Mucosa of stomach (tissue), 1 donor: ENCODE measurements around the gene AP1M2.

ENCODE experiments used
- H3K27me3 ChIP-seq: one replicate; pipeline ENCODE4 v1.7.0; 2013; ENCODE audit warnings: mild to moderate bottlenecking, low read length; ENCODE audit not compliant: control insufficient read depth, insufficient read depth
- H3K36me3 ChIP-seq: one replicate; pipeline ENCODE4 v1.7.0; 2013; ENCODE audit warnings: low read length; ENCODE audit not compliant: control insufficient read depth, insufficient read depth
- H3K4me1 ChIP-seq: one replicate; pipeline ENCODE4 v1.7.0; 2013; ENCODE audit warnings: mild to moderate bottlenecking, low read length; ENCODE audit not compliant: control insufficient read depth, insufficient read depth
- H3K4me3 ChIP-seq: one replicate; pipeline ENCODE4 v1.7.0; 2013; ENCODE audit warnings: low read length
- H3K9ac ChIP-seq: one replicate; pipeline ENCODE4 v1.7.0; 2013; ENCODE audit warnings: mild to moderate bottlenecking, low read length, moderate library complexity
- H3K9me3 ChIP-seq: one replicate; pipeline ENCODE4 v1.7.0; 2013; ENCODE audit warnings: mild to moderate bottlenecking, low read length, moderate library complexity; ENCODE audit not compliant: control insufficient read depth
- donor health status: Pancreatic carcinoma.

AP1M2 gene

GRCh38 chr19:10587022-10587838, at the start of gene AP1M2:
TSS of gene AP1M2 (minus strand) at chr19:10587312. CDS start at chr19:10587231, 81 bp downstream.
- H3K9ac ChIP-seq, result peak within 1 kb of the TSS; percentile 88
- no peaks in the 10 kb centered on the region for H3K4me1 ChIP-seq
- no peaks in the 10 kb centered on the region for H3K9me3 ChIP-seq
- peak within 1 kb of the TSS; percentile 67 for H3K4me3 ChIP-seq
- H3K27me3 ChIP-seq, result no peaks in the 10 kb centered on the region
- no peaks in the 10 kb centered on the region for H3K36me3 ChIP-seq

- H3K9me3 ChIP-seq, result no peaks in the 10 kb centered on the region
- H3K27me3 ChIP-seq, result no peaks in the 10 kb centered on the region
- H3K4me3 ChIP-seq, result no peak overlapping the region
- peaks cover 16% of the 10 kb centered on the region for H3K4me1 ChIP-seq
- peaks cover 20% of the 10 kb centered on the region for H3K36me3 ChIP-seq
- H3K9ac ChIP-seq, result no peak overlapping the region
Observed at GRCh38 chr19:10636304-10636972, 49.3 kb upstream of the AP1M2 start.

GRCh38 chr19:10634963-10635362, 47.9 kb upstream of the AP1M2 start:
- Histone ChIP-seq H3K27me3 (no peaks in the 10 kb centered on the region), H3K4me3 (no peak overlapping the region), H3K36me3 (peaks cover 20% of the 10 kb centered on the region)

GRCh38 chr19:10634430-10634829, 47.3 kb upstream of the AP1M2 start:
- H3K4me3 ChIP-seq, result no peak overlapping the region
- H3K4me1 ChIP-seq, result peaks cover 14% of the 10 kb centered on the region
- peaks cover 20% of the 10 kb centered on the region for H3K36me3 ChIP-seq
- no peak overlapping the region for H3K9ac ChIP-seq
- H3K9me3 ChIP-seq, result no peaks in the 10 kb centered on the region
- H3K27me3 ChIP-seq, result no peaks in the 10 kb centered on the region

More at GRCh38 chr19:10634963-10635362, 47.9 kb upstream of the AP1M2 start:
- H3K9me3 ChIP-seq, result no peaks in the 10 kb centered on the region
- H3K9ac ChIP-seq, result no peak overlapping the region
- H3K4me1 ChIP-seq, result peaks cover 16% of the 10 kb centered on the region

- H3K4me1 ChIP-seq, result peaks cover 7% of the 10 kb centered on the region
- H3K27me3 ChIP-seq, result no peaks in the 10 kb centered on the region
- H3K9ac ChIP-seq, result no peak overlapping the region
- H3K36me3 ChIP-seq, result peaks cover 13% of the 10 kb centered on the region
- H3K9me3 ChIP-seq, result no peaks in the 10 kb centered on the region
- no peak overlapping the region for H3K4me3 ChIP-seq
Observed at GRCh38 chr19:10631874-10632273, 44.8 kb upstream of the AP1M2 start.

GRCh38 chr19:10625762-10626138, 38.6 kb upstream of the AP1M2 start:
- H3K4me3 ChIP-seq, result peak overlapping the region; percentile 42
- no peaks in the 10 kb centered on the region for H3K36me3 ChIP-seq
- H3K27me3 ChIP-seq, result no peaks in the 10 kb centered on the region
- peak overlapping the region; percentile 94 for H3K9ac ChIP-seq
- peaks cover 28% of the 10 kb centered on the region for H3K4me1 ChIP-seq
- no peaks in the 10 kb centered on the region for H3K9me3 ChIP-seq

GRCh38 chr19:10625003-10625761, 38.1 kb upstream of the AP1M2 start, which contains the start of gene SLC44A2:
TSS of gene SLC44A2 (plus strand) at chr19:10625553. CDS start at chr19:10625634, 81 bp downstream.
- Histone ChIP-seq H3K4me1 (peaks cover 32% of the 10 kb centered on the region), H3K36me3 (no peaks in the 10 kb centered on the region), H3K9ac (peak within 1 kb of the TSS; percentile 94), H3K4me3 (peak within 1 kb of the TSS; percentile 42), H3K9me3 (no peaks in the 10 kb centered on the region), H3K27me3 (no peaks in the 10 kb centered on the region)

GRCh38 chr19:10624585-10624984, 37.5 kb upstream of the AP1M2 start:
- peaks cover 32% of the 10 kb centered on the region for H3K4me1 ChIP-seq
- no peaks in the 10 kb centered on the region for H3K36me3 ChIP-seq
- H3K9me3 ChIP-seq, result no peaks in the 10 kb centered on the region
- H3K9ac ChIP-seq, result no peak overlapping the region
- H3K27me3 ChIP-seq, result no peaks in the 10 kb centered on the region
- H3K4me3 ChIP-seq, result no peak overlapping the region

- Histone ChIP-seq H3K4me3 (no peak overlapping the region), H3K9ac (no peak overlapping the region), H3K9me3 (no peaks in the 10 kb centered on the region), H3K36me3 (no peaks in the 10 kb centered on the region), H3K27me3 (no peaks in the 10 kb centered on the region), H3K4me1 (peaks cover 34% of the 10 kb centered on the region)
Observed at GRCh38 chr19:10621966-10622365, 34.9 kb upstream of the AP1M2 start.

- Histone ChIP-seq H3K9me3 (no peaks in the 10 kb centered on the region), H3K9ac (no peak overlapping the region), H3K4me3 (no peak overlapping the region), H3K36me3 (no peaks in the 10 kb centered on the region), H3K27me3 (no peaks in the 10 kb centered on the region), H3K4me1 (peaks cover 36% of the 10 kb centered on the region)
Observed at GRCh38 chr19:10620786-10621185, 33.7 kb upstream of the AP1M2 start.

GRCh38 chr19:10618846-10619245, 31.7 kb upstream of the AP1M2 start:
- H3K27me3 ChIP-seq, result no peaks in the 10 kb centered on the region
- no peak overlapping the region for H3K9ac ChIP-seq
- H3K4me3 ChIP-seq, result no peak overlapping the region
- H3K36me3 ChIP-seq, result no peaks in the 10 kb centered on the region
- H3K4me1 ChIP-seq, result peaks cover 30% of the 10 kb centered on the region
- no peaks in the 10 kb centered on the region for H3K9me3 ChIP-seq
